ENCODE results near the gene IVNS1ABP. TPM values are rescaled to one million over a fixed set of nuclear protein-coding genes. Genes with fewer than 3 reads are reported as not detected.

IVNS1ABP gene
- total RNA-seq, 1 experiment from 2014 or later, result 57.9 TPM

GRCh38 chr1:185315445-185316071, 1.5 kb downstream of the IVNS1ABP start (continued):
- no peak for TF ChIP-seq TCF7L2 (IDR thresholded peaks at IDR 0.05; ENCODE audit: borderline replicate concordance, extremely low read depth, insufficient read depth, insufficient read length)
- no peak for TF ChIP-seq JUND (IDR thresholded peaks at IDR 0.05)

GRCh38 chr1:185314411-185314810, 2.6 kb downstream of the IVNS1ABP start:
- H3K9ac ChIP-seq (ENCODE audit: low read length), result no peak overlapping the region
- TF ChIP-seq CTCF (IDR thresholded peaks at IDR 0.05 in 2 of 3, conservative IDR thresholded peaks at IDR 0.05 in 1 of 3; ENCODE audit: borderline replicate concordance in 1 of 3, insufficient read depth in 1 of 3, low read depth in 2 of 3, low read length in 2 of 3), result no peak
- no peak for TF ChIP-seq TCF7L2 (IDR thresholded peaks at IDR 0.05; ENCODE audit: borderline replicate concordance, extremely low read depth, insufficient read depth, insufficient read length)
- no peak for TF ChIP-seq RAD21 (IDR thresholded peaks at IDR 0.05; ENCODE audit: low read depth)
- TF ChIP-seq SRF (IDR thresholded peaks at IDR 0.05; ENCODE audit: low read depth), result no peak
- TF ChIP-seq CEBPB (IDR thresholded peaks at IDR 0.05; ENCODE audit: low read depth), result no peak
- TF ChIP-seq MAX (IDR thresholded peaks at IDR 0.05), result no peak
- TF ChIP-seq EGR1 (IDR thresholded peaks at IDR 0.05; ENCODE audit: low read depth), result no peak
- no peak for TF ChIP-seq POLR2AphosphoS5 (IDR thresholded peaks at IDR 0.05; ENCODE audit: low read depth, low read length)
- no peak for TF ChIP-seq JUND (IDR thresholded peaks at IDR 0.05)
- TF ChIP-seq ELF1 (IDR thresholded peaks at IDR 0.05; ENCODE audit: borderline replicate concordance, low read depth), result no peak
- TF ChIP-seq ZNF274 (IDR thresholded peaks at IDR 0.05; ENCODE audit: low read depth, low read length), result no peak
- TF ChIP-seq REST (IDR thresholded peaks at IDR 0.05; ENCODE audit: low read depth), result no peak
- no peak for TF ChIP-seq FOSL1 (IDR thresholded peaks at IDR 0.05; ENCODE audit: low read depth)
- TF ChIP-seq EZH2 (IDR thresholded peaks at IDR 0.05), result no peak
- TF ChIP-seq POLR2A (IDR thresholded peaks at IDR 0.05; ENCODE audit: borderline replicate concordance, extremely low read depth, insufficient read depth, insufficient read length), result no peak
- TF ChIP-seq ZFX (IDR thresholded peaks at IDR 0.05), result no peak
- no peak for TF ChIP-seq ATF3 (IDR thresholded peaks at IDR 0.05)
- no peak for TF ChIP-seq SP1 (IDR thresholded peaks at IDR 0.05; ENCODE audit: low read depth)
- TF ChIP-seq CBX3 (IDR thresholded peaks at IDR 0.05; ENCODE audit: low read depth), result no peak
- no peak for TF ChIP-seq SIN3A (IDR thresholded peaks at IDR 0.05; ENCODE audit: low read depth)
- no peak overlapping the region for H2AFZ ChIP-seq (ENCODE audit: low read depth, low read length, poor library complexity, severe bottlenecking)
- no peaks in the 10 kb centered on the region for H3K27me3 ChIP-seq (ENCODE audit: insufficient read depth, low read length)
- ChIA-PET CTCF (no interaction called here), RAD21 (ENCODE audit: low non-redundant PET in 1 of 2, low total read pairs in 2 of 2, uncharacterized antibody in 2 of 2, unreplicated experiment in 2 of 2) (no interaction called here), POLR2A (no interaction called here)
- H3K36me3 ChIP-seq (ENCODE audit: control insufficient read depth in 1 of 2, insufficient read depth in 2 of 2, low read length in 2 of 2), result peaks cover 4 to 9% of the 10 kb centered on the region in 2 experiments; a peak in 3 of 4 replicates
- peaks cover 74% of the 10 kb centered on the region for H3K79me2 ChIP-seq (ENCODE audit: insufficient read depth, low read length)
- peaks cover 8 to 27% of the 10 kb centered on the region in 2 experiments; a peak in 3 of 4 replicates for H3K4me1 ChIP-seq (ENCODE audit: control insufficient read depth in 1 of 2, insufficient read depth in 2 of 2, low read length in 2 of 2)
- no peak for ATAC-seq
- H3K4me3 ChIP-seq (replicated peaks in 1 of 2; ENCODE audit: low read depth in 1 of 2, low read length in 2 of 2), result no peak overlapping the region
- no peak overlapping the region for H3K4me2 ChIP-seq (ENCODE audit: low read length)
- DNase-seq (ENCODE audit: low read depth, low spot score), result no peak
- BruUV-seq (replicated peaks), result no TSS peak
- intact Hi-C loops (cut with micrococcal nuclease), result loop anchor here (10.0 kb wide), 1 partner anchor 160 kb away; the partner anchor contains the start of genes SWT1 and TRMT1L
- H3K9me2 ChIP-seq (ENCODE audit: insufficient read depth), result no peaks in the 10 kb centered on the region
- no peak overlapping the region for H3K27ac ChIP-seq (ENCODE audit: low read depth, low read length)
- H3K9me3 ChIP-seq (ENCODE audit: control insufficient read depth in 1 of 2, insufficient read depth in 1 of 2, low read depth in 1 of 2, low read length in 2 of 2), result no peaks in the 10 kb centered on the region
- peaks cover 38% of the 10 kb centered on the region; the same call in 1 of the 2 replicates for H4K20me1 ChIP-seq (ENCODE audit: insufficient read depth)

All from HCT116 (cell line).